ENCODE measurements around the gene SLX4.

- TF ChIP-seq EZH2 (IDR thresholded peaks at IDR 0.05; ENCODE audit: insufficient read depth, poor library complexity, severe bottlenecking) (no peak), EZH2phosphoT487 (IDR thresholded peaks at IDR 0.05; ENCODE audit: insufficient read depth, low read depth) (no peak)
Measured at GRCh38 chr16:3548445-3548844, 63.0 kb downstream of the SLX4 start.

Measured in GM23248 (cell line).